Loucy (cell line): ENCODE measurements around the gene NFIX.

Source experiments
- EZH2phosphoT487 ChIP-seq: fragments of 200-600 bp; IDR thresholded peaks from 2 replicates; pipeline ENCODE4 v1.6.1; 2018; ENCODE audit warnings: antibody characterized with exemption, mild to moderate bottlenecking, moderate library complexity, borderline replicate concordance
- TF ChIP-seq, protein P1 (sequence below): fragments of 200-600 bp; sonication (generic); conservative IDR thresholded peaks from 2 replicates; pipeline ENCODE4 v1.5.1; 2014; ENCODE audit warnings: mild to moderate bottlenecking, antibody characterized with exemption, low read length

DNA sequence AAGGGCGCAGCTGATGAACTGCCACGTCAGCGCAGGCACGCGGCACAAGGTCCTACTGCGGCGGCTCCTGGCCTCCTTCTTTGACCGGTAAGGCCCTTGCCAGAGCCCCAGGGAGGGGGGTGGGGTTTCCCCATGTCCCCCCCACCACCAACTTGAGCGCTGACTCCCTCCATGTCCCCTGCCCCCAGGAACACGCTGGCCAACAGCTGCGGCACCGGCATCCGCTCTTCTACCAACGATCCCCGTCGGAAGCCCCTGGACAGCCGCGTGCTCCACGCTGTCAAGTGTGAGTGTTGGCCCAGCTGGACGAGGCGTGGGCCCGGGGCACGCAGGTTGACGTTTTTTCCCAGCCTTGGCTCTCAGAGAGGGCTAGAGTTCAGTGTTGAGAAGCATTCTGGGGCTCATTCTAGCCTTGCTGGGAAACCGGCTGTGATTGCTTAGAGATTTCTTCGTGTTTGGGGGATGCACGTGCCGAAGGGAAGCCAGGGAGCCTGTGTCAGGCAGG, 142.1 kb downstream of the NFIX start:
- TF ChIP-seq, protein P1, sequence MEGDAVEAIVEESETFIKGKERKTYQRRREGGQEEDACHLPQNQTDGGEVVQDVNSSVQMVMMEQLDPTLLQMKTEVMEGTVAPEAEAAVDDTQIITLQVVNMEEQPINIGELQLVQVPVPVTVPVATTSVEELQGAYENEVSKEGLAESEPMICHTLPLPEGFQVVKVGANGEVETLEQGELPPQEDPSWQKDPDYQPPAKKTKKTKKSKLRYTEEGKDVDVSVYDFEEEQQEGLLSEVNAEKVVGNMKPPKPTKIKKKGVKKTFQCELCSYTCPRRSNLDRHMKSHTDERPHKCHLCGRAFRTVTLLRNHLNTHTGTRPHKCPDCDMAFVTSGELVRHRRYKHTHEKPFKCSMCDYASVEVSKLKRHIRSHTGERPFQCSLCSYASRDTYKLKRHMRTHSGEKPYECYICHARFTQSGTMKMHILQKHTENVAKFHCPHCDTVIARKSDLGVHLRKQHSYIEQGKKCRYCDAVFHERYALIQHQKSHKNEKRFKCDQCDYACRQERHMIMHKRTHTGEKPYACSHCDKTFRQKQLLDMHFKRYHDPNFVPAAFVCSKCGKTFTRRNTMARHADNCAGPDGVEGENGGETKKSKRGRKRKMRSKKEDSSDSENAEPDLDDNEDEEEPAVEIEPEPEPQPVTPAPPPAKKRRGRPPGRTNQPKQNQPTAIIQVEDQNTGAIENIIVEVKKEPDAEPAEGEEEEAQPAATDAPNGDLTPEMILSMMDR = no peak
- TF ChIP-seq EZH2phosphoT487 = no peak
